ENCODE measurements around the gene EIF3F.

Gene EIF3F

GRCh38 chr11:7986768-7987559 is at the start of gene EIF3F:
Gene EIF3F (plus strand): TSS chr11:7987337. CDS start chr11:7987353, 16 bp downstream.
- peak within 1 kb of the TSS in 20 of 21 experiments; percentile 33 to 88 (median 84) for H3K27ac ChIP-seq

DNA sequence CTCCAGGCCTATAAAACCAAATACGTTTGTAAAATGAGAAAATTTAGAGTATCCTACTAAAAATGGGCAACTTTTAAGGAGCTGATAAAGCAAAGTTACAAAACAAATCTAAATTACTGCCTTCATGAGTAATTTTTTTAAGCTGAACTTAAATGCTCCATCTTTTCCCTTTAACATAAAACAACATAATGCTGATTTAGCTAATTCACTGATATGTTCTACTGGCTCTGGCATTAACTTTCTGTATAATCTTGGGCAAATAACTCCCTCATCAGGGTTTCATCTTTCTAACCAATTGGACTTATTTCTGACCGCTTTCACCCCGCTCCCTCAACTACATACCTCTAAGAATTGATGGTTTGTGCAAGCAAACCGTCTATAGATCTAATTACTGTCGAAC is 46.0 kb upstream of the EIF3F start:
- H3K27ac ChIP-seq: no peak overlapping the region

More at GRCh38 chr11:7986768-7987559, at the start of gene EIF3F:
- H3K4me3 ChIP-seq: peak within 1 kb of the TSS; percentile 82 to 98 (median 91)

GRCh38 chr11:7941608-7942007 is 45.5 kb upstream of the EIF3F start, which contains the start of gene OR10A3:
Gene OR10A3 (minus strand): TSS chr11:7941708. CDS start chr11:7939520, 2,188 bp downstream.
- no peak within 1 kb of the TSS for H3K27ac ChIP-seq

More for the DNA sequence above, 46.0 kb upstream of the EIF3F start:
- no peak overlapping the region for H3K4me3 ChIP-seq

DNA sequence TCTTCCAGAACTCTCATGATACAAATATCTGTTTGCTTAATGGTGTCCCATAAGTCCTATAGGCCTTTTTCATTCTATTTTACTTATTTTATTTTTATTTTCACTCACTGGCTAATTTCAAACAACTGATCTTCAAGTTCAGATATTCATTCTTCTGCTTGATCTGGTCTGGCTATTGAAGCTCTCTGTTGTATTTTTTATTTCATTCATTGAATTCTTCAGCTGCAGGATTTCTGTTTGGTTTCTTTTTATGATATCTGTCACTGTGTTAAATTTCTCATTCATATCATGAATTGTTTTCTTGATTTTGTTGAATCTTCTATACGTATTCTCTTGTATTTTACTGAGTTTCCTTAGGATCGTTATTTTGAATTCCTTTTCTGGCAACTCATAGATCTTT is 43.0 kb upstream of the EIF3F start:
- Histone ChIP-seq H3K4me3 (no peak overlapping the region), H3K27ac (no peak overlapping the region)

More at GRCh38 chr11:7941608-7942007, 45.5 kb upstream of the EIF3F start, which contains the start of gene OR10A3:
- H3K4me3 ChIP-seq: no peak within 1 kb of the TSS

GRCh38 chr11:7949934-7950333 is 37.2 kb upstream of the EIF3F start:
- no peak overlapping the region for H3K4me3 ChIP-seq
- no peak overlapping the region for H3K27ac ChIP-seq

DNA sequence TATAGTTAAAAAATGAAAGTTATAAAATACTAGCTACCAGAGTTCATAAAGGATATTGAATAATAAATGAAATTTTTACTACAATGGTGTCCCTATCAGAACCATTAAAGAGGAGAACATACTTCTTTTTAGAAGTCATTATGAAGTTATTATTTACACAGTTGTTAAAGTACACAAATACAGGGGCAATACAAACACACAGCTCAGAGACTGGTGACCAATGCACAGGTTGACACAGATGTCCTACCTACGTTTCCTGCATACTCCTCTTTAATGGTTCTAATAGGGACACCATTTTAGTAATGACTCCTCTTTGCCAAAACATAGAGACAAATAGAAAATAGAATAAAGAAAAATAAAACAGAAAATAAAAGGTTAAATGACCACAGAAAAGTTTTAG is 31.9 kb upstream of the EIF3F start:
- H3K27ac ChIP-seq: no peak overlapping the region
- no peak overlapping the region for H3K4me3 ChIP-seq

DNA sequence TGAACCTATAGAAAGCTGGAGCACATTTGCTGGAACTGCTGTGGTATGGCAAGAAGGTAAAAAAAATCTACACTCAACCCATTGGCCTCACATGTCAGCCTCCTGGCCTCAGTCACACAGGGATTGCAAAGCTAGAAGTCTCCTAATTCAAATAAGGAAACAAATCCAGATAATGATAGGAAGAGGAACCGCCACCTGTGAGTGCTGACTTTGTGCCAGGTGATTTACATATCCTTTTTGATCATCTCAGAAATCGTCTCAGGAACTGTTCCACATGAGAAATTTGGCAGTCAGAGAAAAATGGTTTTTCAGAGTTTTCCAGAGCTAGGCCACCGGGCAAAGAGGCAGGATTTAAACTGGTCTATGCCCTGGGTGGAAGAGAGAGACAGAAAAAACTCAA is 22.9 kb upstream of the EIF3F start:
- Histone ChIP-seq H3K4me3 (no peak overlapping the region), H3K27ac (peak overlapping the region in 4 of 21 experiments; percentile 24 to 61 (median 54))

- H3K27ac ChIP-seq: peak overlapping the region in 7 of 21 experiments; percentile 4 to 61 (median 44)
- H3K4me3 ChIP-seq: no peak overlapping the region
Observed at GRCh38 chr11:7964873-7965272, 22.3 kb upstream of the EIF3F start.

DNA sequence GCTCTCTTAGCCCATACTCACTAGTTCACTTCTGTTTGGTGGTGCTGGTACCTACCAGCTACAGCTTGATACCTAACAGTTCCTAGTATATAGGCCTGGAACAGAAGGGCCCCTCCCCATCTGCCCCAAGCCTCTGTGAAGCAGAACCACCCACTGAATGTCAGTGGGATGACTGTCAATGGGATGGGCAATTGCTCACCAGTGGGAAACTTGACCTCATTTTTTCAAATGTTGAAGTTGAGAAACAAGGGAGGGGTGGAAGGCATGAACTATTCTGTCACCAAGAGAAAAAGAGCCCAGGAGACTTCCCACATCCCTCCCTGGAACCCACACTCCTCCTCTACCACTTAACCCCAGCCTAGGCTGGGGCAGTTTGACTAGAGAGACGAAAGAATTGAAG is 21.8 kb upstream of the EIF3F start, which contains the start of gene NLRP10:
Gene NLRP10, minus strand, starts transcription at position 62 of the 400 bp plus-strand sequence. CDS start 1,952 bp downstream, outside the sequence.
- no peak within 1 kb of the TSS for H3K4me3 ChIP-seq
- peak within 1 kb of the TSS in 8 of 21 experiments; percentile 4 to 61 (median 42) for H3K27ac ChIP-seq

DNA sequence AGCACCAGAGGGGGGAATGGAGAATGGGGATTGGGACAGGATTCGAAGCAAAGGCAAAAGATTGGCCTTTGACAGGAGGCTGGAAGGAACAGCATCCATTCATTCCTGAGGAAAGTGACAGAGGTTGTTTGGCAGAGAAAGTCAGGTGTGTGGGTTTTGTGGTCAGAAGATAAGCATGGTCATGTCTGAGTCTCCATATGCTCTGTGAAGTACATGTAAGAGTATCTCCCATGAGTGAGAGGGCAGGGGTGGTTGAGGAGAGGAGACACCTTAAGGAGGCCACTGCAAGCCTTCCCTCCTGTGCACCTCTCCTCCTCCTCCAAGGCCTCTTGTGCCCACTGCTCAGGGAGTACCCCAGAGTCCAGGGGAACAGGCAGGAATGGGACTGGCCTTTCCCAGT is 20.0 kb upstream of the EIF3F start:
- no peak overlapping the region for H3K4me3 ChIP-seq
- H3K27ac ChIP-seq: no peak overlapping the region

DNA sequence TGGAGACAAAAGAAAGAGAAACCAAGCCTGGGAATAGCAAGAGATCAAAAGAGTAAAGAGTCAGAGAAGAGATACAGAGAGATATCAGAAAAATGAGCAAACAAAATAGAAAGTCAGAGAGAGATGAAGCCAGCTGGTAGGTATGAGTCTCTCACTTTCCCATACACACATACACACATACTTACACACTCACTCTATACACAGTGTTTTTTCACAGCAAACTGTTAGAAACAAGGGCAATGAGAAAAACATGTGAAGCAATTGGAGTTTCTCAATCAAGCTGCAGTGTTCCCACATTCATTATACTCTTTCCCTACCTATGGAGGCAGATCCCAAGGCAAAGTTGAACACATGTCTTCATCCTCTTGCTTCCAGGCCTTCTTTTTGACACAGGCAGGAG is 19.3 kb upstream of the EIF3F start:
- Histone ChIP-seq H3K4me3 (no peak overlapping the region), H3K27ac (no peak overlapping the region)

- no peak overlapping the region for H3K4me3 ChIP-seq
Observed at GRCh38 chr11:7968686-7969085, 18.5 kb upstream of the EIF3F start.

GRCh38 chr11:7969756-7970646 is 17.1 kb upstream of the EIF3F start:
- Histone ChIP-seq H3K27ac (no peak overlapping the region), H3K4me3 (no peak overlapping the region)

More at GRCh38 chr11:7968686-7969085, 18.5 kb upstream of the EIF3F start:
- H3K27ac ChIP-seq: no peak overlapping the region

DNA sequence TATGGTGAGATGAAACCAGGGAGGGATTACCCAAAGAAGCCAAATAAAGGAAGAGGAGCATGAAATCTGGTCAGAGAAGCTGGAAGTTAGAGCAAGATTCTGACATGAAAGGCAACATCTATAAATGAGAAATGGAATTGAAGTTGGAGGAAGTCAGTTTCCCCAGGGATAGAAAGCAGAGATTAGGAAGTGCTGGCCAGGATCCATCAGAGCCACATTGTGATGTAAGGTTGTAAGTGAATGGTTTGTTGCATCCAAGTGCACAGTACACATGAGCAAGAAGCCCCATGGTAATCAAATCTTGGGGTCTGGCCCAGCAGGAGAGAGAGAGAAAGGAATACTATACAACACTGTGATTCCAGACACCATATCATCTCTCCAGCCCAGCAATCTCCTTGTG is 15.3 kb upstream of the EIF3F start:
- no peak overlapping the region for H3K27ac ChIP-seq
- no peak overlapping the region for H3K4me3 ChIP-seq

DNA sequence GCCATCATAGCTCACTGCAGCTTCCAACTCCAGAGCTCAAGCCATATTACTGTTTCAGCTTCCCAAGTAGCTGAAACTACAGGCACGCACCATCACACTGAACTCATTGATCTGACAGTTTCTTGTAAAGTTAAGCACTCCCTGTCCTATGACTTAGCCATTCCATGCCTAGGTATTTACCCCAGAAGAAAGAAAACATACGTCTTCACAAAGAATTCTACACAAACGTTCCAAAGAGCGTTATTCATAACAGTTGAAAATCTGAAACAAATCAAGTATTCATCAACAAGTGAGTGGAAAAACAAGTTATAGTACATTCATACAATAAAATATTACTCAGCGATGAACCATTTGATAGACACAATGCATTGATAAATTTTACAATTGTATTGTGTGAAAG is 14.1 kb upstream of the EIF3F start:
- H3K4me3 ChIP-seq: no peak overlapping the region
- H3K27ac ChIP-seq: no peak overlapping the region

DNA sequence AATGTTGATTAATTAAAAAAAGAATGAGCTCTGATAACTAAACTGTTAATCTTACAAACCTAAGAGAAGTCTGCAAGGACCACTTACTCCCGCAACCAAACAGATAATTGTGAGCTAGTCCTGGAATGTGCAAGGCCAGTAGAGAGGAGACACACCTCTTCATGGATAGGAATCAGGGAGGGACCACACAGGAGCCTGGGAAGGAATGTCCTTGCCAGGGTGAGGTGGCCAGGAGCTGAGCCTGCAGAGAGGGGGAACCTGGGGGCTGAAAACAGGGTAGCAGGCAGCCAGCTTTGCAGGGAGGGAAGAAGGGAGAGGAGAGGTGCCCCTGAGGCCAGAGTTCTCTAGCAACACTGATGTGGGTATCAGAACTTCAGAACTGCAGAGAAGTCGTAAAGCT is 12.5 kb upstream of the EIF3F start:
- Histone ChIP-seq H3K4me3 (no peak overlapping the region), H3K27ac (no peak overlapping the region)

- Histone ChIP-seq H3K4me3 (no peak overlapping the region), H3K27ac (no peak overlapping the region)
Observed at GRCh38 chr11:7977232-7977917, 9.8 kb upstream of the EIF3F start.

DNA sequence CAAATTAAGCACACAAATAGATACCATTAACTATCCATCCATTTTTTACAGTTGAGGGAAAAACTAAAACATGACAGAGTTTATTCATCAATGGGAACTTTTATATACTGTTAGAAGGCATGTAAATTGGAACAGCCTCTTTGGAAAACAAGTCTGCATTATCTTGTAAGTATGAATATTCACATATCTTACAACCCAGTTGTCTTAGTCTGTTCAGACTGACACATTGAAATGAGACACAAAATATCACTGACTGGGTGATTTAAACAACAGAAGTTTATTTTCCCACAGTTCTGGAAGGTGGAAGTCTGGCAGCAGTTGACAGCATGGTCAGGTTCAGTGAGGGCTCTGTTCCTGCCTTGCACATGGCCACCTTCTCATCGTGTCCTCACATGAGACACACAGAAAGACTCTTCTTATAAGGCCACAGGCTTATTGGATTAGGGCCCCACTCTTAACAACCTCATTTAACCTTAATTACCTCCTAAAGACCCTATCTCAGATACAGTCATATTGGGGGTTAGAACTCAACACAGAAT is 5.4 kb upstream of the EIF3F start:
- no peak overlapping the region for H3K27ac ChIP-seq
- H3K4me3 ChIP-seq: no peak overlapping the region

GRCh38 chr11:7982582-7983119 is 4.5 kb upstream of the EIF3F start:
- no peak overlapping the region for H3K27ac ChIP-seq
- no peak overlapping the region for H3K4me3 ChIP-seq

Measured in skin epidermis (tissue), 12 donors.